OCI-LY3 (cell line): ENCODE results near the gene PSPC1.

Experiments
- H2AFZ ChIP-seq: fragments of 200-600, 300-600 bp; shearing (Covaris generic); 2 replicates; pipeline ENCODE4 v1.6.0; 2014; ENCODE audit warnings: antibody characterized with exemption, low read depth, low read length
- H3K27ac ChIP-seq: fragments of 200-600, 300-600 bp; sonication (generic); 2 replicates; pipeline ENCODE4 v1.5.1; 2014; ENCODE audit warnings: mild to moderate bottlenecking, low read length, moderate library complexity, mixed read lengths
- H3K27me3 ChIP-seq: fragments of 200-600, 300-600 bp; sonication (generic); 2 replicates; pipeline ENCODE4 v1.6.1; 2014; ENCODE audit warnings: low read depth, low read length, mixed read lengths
- H3K36me3 ChIP-seq: fragments of 200-600, 300-600 bp; sonication (generic); replicated peaks from 2 replicates; pipeline ENCODE3; 2014; ENCODE audit warnings: low read depth, low read length, mixed read lengths
- H3K4me1 ChIP-seq: fragments of 300-600, 200-600 bp; sonication (generic); 2 replicates; pipeline ENCODE4 v1.6.1; 2014; ENCODE audit warnings: low read length, mixed read lengths
- H3K4me2 ChIP-seq: fragments of 200-600, 300-600 bp; sonication (generic); 2 replicates; pipeline ENCODE4 v1.6.1; 2014; ENCODE audit warnings: low read length, mixed read lengths
- H3K4me3 ChIP-seq: fragments of 300-600, 200-600 bp; sonication (generic); 2 replicates; pipeline ENCODE4 v1.5.1; 2014; ENCODE audit warnings: antibody characterized with exemption, mild to moderate bottlenecking, low read length, moderate library complexity
- H3K79me2 ChIP-seq: fragments of 300-600, 200-600 bp; shearing (Covaris generic); 2 replicates; pipeline ENCODE4 v1.6.1; 2014; ENCODE audit warnings: mild to moderate bottlenecking, low read length, mixed read lengths
- H3K9ac ChIP-seq: fragments of 300-600, 200-600 bp; shearing (Covaris generic); 2 replicates; pipeline ENCODE4 v1.6.0; 2014; ENCODE audit warnings: mild to moderate bottlenecking, low read length, moderate library complexity
- H3K9me3 ChIP-seq: fragments of 200-600, 300-600 bp; shearing (Covaris generic); 2 replicates; pipeline ENCODE4 v1.6.1; 2014; ENCODE audit warnings: low read length, mixed read lengths; ENCODE audit not compliant: insufficient read depth
- H4K20me1 ChIP-seq: fragments of 200-600, 300-600 bp; sonication (generic); 2 replicates; pipeline ENCODE4 v1.6.1; 2016; ENCODE audit warnings: low read length, mixed read lengths; ENCODE audit not compliant: insufficient read depth
- CTCF ChIP-seq: fragments of 200-600, 300-600 bp; sonication (generic); IDR thresholded peaks from 2 replicates; pipeline ENCODE4 v1.5.1; 2014; ENCODE audit warnings: antibody characterized with exemption, low read length, low read depth
- EZH2phosphoT487 ChIP-seq: fragments of 200-600 bp; shearing (Covaris generic); IDR thresholded peaks from 2 replicates; pipeline ENCODE4 v1.6.1; 2018; ENCODE audit warnings: antibody characterized with exemption, mixed run types, low read depth

The PSPC1 gene

GRCh38 chr13:19767966-19768365, 14.8 kb downstream of the PSPC1 start:
- Histone ChIP-seq H4K20me1 (peaks cover 59% of the 10 kb centered on the region), H3K27ac (no peak overlapping the region), H3K4me1 (no peaks in the 10 kb centered on the region), H3K27me3 (no peaks in the 10 kb centered on the region), H3K4me3 (no peak overlapping the region), H3K4me2 (no peak overlapping the region), H2AFZ (no peak overlapping the region), H3K36me3 (peaks cover 61% of the 10 kb centered on the region), H3K9me3 (no peaks in the 10 kb centered on the region), H3K79me2 (peaks cover 100% of the 10 kb centered on the region), H3K9ac (no peak overlapping the region)
- TF ChIP-seq EZH2phosphoT487: no peak
- no peak for TF ChIP-seq CTCF

GRCh38 chr13:19766591-19766990, 16.2 kb downstream of the PSPC1 start:
- Histone ChIP-seq H3K4me2 (no peak overlapping the region), H3K4me1 (no peaks in the 10 kb centered on the region), H3K79me2 (peaks cover 100% of the 10 kb centered on the region), H3K4me3 (no peak overlapping the region), H3K27me3 (no peaks in the 10 kb centered on the region), H4K20me1 (peaks cover 63% of the 10 kb centered on the region), H3K27ac (no peak overlapping the region), H2AFZ (no peak overlapping the region), H3K9ac (no peak overlapping the region), H3K36me3 (peaks cover 60% of the 10 kb centered on the region), H3K9me3 (no peaks in the 10 kb centered on the region)
- TF ChIP-seq CTCF (no peak), EZH2phosphoT487 (no peak)

GRCh38 chr13:19764237-19764636, 18.5 kb downstream of the PSPC1 start:
- H3K36me3 ChIP-seq: peaks cover 64% of the 10 kb centered on the region
- H4K20me1 ChIP-seq: peaks cover 72% of the 10 kb centered on the region
- H3K79me2 ChIP-seq: peaks cover 100% of the 10 kb centered on the region
- no peaks in the 10 kb centered on the region for H3K9me3 ChIP-seq
- no peaks in the 10 kb centered on the region for H3K27me3 ChIP-seq
- H3K27ac ChIP-seq: no peak overlapping the region
- TF ChIP-seq CTCF (no peak), EZH2phosphoT487 (no peak)
- H3K4me1 ChIP-seq: no peaks in the 10 kb centered on the region
- no peak overlapping the region for H3K4me3 ChIP-seq
- no peak overlapping the region for H3K4me2 ChIP-seq
- H2AFZ ChIP-seq: no peak overlapping the region
- no peak overlapping the region for H3K9ac ChIP-seq

- H3K27me3 ChIP-seq: no peaks in the 10 kb centered on the region
- peaks cover 70% of the 10 kb centered on the region for H4K20me1 ChIP-seq
- peaks cover 69% of the 10 kb centered on the region for H3K36me3 ChIP-seq
Measured at GRCh38 chr13:19763618-19764017, 19.1 kb downstream of the PSPC1 start.

More at GRCh38 chr13:19763618-19764017, 19.1 kb downstream of the PSPC1 start:
- no peak overlapping the region for H2AFZ ChIP-seq
- no peaks in the 10 kb centered on the region for H3K9me3 ChIP-seq
- H3K4me3 ChIP-seq: no peak overlapping the region
- no peak overlapping the region for H3K9ac ChIP-seq
- no peak for TF ChIP-seq CTCF
- H3K4me2 ChIP-seq: no peak overlapping the region
- peaks cover 100% of the 10 kb centered on the region for H3K79me2 ChIP-seq
- no peak overlapping the region for H3K27ac ChIP-seq
- no peaks in the 10 kb centered on the region for H3K4me1 ChIP-seq
